ENCODE data around the gene KCNQ1.

The KCNQ1 gene

DNA sequence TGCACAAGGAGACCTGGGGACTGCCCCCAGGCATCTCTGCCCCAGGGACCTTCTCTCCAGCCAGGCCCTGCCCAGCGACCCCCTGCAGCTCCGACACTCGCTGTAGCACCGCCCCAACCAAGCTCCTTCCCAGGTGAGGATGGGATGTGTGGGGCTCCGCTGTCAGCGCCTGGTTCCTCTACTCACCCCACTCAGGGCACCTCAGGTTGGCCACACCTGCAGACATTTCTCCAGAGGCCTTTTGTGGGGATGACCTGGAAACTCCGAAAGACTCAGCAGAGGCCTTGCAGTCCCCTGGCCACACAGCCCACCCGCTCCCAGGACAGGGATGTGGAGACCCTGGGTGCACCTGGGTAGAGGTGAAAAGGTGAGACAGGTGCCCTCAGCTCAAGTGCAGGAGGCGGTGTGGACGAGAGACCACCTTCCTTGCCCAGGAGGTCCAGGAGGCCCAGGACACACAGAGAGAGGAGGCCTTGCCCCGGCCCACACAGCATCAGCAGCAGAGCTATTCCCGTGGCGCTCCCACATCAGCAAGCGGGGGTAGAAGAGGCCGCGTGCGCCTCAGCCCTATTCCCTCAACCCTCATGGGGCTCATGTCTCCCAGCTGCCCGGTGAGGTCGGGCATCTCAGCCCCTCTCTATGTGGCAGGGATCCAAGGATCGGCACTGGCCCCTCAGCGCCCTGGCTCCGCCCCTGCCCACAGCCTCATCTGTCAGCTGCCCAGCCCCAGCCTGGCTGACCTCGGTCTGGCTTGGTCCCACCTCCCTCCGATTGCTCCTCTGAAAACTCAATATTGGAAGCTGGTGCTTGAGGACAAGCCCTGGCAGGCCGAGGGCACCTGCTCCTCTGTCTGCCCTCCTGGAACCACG is 21.4 kb upstream of the KCNQ1 start:
- DNase-seq (ENCODE audit: low spot score), result no peak

DNA sequence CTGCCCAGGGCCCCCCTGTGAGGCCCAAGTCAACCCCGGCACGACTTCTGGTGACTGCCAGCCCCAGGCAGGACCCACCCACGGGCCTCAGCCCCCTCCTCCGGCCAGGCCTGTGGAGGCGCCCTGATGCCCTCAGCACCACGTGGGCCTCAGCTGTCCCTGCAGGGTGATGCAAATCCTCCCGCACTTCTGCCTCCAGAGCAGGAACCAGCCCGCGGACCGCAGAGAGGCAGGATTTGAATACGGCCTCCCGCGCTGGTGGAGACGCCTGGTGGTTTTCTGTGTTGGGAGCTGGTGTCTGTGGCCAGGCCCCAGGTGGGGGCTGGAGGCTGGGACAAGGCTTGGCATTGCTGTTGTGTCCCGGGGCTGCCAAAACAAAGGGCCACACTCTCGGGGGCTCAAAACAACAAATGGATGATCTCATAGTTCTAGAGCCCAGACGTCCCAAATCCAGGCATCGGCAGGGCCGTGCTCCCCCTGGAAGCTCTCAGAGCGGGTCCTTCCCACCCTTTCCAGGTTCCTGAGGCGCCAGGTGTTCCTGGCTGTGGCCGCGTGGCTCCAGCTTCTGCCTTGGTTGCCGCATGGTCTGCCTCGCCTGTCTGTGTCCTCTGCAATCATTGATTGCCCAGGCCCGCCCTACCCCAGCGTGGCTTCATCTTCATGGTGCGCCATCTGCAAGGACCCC is 19.9 kb upstream of the KCNQ1 start:
- DNase-seq (ENCODE audit: low spot score), result no peak

DNA sequence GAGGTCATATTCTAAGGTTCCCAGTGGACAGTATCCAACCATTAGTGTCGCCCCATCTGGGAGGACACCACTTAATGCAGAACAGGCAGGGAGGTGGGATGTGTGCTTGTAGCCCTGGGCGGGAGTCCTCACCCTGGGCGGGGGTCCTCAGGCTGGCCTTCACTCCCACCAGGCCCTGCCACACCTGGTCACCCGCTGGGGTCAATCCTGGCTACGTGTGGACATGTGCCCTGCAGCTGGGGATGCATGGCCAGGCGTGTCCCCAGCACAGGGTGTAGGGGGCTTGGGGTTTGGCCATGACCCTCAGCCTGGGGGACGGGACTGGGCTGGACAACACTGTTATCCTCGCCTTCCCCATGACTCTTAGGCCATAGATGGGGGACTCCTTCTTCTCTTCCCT is 19.3 kb upstream of the KCNQ1 start:
- DNase-seq (ENCODE audit: low spot score), result no peak

DNA sequence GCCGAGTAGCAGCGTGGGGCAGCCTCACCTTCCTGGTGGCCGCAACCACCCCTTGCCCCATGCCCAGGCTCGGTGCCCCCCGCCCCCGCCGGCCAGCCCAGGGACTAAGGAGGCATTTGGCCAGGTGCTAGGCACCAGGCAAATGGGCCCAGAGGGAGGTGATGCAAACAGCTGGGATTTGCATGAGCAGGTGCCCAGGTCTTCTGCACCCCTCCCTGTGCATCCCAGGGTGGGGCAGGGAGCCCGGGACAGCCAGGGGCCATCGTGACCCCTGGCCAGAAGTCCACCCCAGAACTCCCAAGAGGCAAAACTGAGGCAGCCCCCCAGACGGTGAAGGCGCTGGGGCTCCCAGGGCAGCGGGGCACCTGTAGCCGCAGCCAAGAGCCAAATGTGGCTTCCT is 18.6 kb upstream of the KCNQ1 start:
- DNase-seq (ENCODE audit: low spot score), result no peak

DNA sequence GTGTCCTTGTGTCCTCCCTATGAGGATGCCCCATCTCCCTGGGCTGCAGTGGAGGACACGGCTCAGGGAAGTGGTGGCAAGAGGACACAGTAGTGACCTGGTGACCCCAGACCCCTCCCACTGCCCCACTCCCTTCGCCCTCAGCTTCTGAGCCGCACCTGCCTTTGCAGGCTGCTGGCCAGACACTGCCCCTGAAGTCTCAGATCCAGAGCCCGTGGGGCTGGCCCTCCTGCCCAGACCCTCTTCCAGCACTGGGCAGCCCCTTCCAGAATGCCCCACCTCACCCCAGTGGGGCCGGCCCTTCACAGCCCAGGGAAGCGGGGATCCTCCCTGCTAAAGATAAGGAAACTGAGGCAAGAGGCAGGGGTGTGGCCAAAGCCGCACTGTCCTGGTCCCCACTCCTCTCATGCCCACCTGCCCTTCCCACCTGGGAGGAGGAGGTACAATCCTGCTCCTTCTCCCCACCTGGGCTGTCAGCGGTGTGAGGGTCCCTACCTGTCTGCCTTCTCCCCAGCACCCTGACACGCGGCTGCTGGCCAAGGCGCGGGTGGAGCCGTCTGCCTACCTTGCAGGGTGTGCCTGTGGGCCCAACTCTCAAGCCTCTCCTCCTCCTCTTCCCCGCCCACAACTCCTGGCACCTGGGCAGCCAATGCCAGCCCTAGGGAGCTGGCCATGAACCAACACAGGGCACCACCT is 17.8 kb upstream of the KCNQ1 start:
- DNase-seq (ENCODE audit: low spot score), result no peak

DNA sequence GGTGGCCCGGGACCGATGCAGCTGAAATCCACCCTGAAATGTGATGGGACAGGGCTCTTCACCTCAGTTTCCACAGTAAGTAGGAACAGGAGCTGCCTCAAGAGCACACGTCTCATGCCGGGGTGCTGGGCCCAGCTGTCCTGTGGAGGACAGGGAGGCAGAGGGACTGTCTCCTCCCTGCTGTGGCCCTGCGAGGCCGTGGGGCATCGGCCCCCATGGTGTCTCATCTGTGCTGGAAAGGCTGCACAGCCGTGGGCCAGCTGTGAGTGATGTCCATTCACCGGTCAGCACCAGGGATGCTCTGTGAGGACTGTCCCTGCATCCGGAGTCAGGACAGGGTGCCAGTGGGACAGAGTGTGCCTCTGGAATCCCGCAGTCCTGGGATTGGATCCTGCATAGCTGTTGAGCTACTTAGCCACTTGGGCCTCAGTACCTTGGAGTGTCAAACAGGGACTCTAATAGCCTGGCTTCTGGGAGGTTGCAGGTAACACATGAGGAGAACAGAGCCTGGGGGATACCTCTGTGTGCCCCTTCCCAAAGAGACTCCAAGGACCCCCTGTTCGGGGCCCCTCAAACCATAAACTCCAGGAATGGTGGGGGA is 17.0 kb upstream of the KCNQ1 start:
- DNase-seq (ENCODE audit: low spot score), result no peak

DNA sequence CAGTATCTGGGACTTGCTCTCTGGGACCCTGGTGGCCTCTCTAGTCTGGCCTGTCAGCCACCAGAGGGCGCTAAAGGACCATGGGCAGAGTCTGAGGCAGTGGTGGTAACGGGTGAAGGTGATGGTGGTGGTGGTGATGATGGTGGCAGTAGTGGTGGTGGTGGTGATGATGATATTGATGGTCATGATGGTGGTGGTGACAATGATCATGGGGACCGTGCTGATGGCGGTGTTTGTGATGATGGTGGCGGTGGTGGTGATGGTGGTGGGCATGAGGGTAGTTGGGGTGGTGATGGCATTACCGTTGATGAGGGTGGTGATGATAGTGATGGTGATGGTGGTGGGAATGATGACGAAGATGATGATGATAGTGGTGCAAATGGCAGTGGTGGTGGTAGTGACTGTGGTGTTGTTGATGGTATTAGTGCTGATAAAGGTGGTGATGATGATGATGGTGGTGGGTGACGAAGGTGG is 16.4 kb upstream of the KCNQ1 start:
- peak; percentile 77 for DNase-seq (ENCODE audit: low spot score)

DNA sequence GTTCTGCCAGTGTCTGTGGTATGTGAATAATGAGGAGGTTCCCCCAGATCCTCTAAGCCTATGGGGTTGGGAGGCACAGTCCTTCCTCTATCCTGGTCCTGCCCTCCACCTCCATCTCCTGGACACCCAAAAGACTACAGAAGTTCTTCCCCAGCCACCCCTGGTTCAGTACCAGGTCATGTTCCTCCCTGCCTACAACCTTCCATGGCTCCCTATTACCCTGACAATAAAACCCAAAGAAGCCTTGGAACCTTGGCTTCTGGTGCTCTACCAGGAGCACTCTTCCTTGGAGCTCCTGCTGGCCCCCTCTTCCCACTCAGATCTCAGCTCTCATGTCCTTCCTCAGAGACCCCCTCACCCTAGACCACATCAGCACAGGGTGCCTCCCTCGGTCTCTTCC is 13.4 kb upstream of the KCNQ1 start:
- no peak for DNase-seq (ENCODE audit: low spot score)

DNA sequence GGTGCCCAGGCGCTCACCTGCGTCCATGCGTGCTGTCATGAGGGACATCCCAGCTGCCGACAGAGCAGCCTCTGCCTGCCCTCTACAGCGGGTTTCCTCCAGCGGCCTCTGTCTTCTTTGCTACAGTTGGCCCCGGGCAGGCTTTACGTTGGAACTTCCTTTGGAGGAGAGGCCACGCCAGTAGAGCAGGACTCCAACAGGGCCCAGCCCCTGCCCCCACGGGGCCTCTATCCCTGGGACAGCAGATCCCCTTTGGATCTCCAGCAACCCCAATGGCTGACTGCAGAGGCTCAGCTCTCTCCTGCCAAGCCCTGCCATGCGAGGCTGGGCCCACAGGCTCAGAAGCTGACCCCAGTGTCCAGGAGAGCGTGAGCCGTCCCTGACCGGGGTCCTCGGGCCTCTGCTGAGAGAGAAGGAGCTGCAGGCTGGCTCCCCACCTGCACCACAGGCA is 12.6 kb upstream of the KCNQ1 start:
- DNase-seq (ENCODE audit: low spot score), result no peak

DNA sequence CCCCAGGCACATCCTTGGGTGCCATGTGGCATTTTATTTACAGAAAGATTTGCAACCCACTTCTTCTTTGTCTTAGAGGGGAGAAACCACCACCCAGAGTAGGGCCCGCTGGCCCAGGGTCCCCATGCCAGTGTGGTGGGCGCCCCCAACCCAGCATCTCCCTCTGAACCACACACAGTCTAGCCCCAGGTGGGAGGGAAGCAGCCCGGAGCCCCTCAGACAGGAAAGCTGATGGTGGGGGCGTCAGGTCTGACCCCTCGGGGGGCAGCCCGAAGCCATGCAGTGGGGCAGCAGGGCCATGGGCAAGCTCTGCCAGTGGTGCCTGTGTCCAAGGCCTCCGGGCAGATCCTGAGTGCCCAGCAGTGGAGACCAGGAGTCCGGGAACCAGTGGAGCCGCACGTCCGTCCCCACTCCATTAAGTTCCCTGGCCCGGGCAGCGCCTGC is 12.2 kb upstream of the KCNQ1 start:
- DNase-seq (ENCODE audit: low spot score), result no peak

DNA sequence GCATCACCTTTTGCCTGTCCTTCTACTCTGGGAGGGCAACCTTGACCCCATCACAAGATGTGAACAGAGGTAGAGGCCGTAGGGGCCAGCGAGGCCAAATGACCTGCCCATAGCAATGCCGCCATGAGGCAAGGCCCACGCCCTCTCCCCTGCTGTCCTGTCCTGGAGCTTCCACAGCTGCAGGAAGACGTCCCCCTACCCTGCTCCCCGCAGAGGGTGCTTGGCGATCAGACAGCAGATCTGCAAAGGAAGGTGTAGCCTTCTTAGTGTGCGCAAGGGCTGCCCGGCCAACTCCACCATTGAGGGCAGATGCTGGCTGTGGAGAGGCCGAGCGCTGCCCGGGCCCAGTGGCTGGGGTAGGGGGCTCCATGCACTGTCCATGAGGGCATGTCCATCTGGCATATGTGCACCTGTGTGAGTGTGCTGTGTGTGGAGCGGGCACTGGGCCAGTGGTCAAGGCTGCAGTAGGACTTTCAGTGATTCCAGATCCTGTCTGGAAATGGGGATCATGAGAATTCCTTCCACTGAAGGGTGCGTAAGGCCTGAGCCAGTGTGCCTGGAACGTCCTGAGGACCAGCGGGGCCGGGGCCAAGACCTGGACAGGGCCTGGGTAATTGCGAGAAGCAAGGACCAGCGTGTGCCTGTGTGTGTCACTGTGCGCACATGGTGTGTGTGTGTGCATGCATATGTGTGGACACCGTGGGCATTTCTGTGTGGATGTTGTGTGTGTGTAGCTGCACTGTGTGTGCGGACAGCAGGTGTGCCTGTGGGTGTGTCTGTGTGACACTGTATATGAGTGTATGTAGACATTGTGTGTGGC is 11.5 kb upstream of the KCNQ1 start:
- no peak for DNase-seq (ENCODE audit: low spot score)

DNA sequence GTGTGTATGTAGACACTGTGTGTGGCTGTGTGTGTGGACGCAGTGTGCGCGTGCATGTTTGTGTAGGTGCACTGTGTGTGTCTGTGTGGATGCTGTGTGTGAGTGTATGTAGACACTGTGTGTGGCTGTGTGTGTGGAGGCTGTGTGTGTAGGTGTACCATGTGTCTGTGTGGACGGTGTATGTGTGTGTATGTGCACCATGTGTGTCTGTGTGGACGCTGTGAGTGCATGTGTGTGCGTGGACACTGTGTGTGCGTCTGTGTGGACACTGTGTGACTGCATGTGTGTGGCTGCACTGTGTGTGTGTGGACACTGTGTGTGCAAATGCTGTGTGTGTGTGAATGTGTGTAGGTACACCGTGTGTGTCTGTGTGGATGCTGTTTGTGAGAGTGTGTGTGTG is 10.8 kb upstream of the KCNQ1 start:
- no peak for DNase-seq (ENCODE audit: low spot score)

DNA sequence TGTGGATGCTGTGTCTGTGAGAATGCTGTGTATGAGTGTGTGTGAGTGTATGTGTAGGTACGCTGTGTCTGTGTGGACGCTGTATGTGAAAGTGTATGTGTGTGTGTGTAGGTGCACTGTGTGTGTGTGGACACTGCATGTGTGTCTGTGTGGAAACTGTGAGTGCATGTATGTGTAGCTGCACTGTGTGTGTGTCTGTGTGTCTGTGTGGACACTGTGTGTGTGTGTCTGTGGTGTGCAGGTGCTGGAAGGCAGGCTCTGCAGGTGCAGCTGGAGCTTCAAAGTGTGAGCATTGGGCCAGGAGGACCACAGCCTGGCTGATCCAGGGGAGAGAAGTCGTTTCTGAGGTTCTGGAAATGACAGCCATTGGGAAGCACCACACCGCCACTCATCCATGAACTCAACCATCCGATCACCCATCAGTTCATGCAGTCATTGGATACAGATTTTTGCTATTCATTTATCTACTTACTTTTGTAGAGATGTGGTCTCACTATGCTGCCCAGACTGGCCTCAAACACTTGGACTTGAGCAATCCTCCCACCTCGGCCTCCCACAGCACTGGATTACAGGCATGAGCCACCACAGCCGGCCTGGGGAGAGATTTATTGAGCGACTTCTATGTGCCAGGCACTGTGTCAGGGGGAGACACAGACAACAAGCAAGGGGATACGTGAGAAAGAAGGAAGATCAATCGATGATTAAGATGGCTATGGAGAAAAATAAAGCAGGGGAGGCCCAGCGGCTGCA is 10.1 kb upstream of the KCNQ1 start:
- DNase-seq (ENCODE audit: low spot score), result no peak

DNA sequence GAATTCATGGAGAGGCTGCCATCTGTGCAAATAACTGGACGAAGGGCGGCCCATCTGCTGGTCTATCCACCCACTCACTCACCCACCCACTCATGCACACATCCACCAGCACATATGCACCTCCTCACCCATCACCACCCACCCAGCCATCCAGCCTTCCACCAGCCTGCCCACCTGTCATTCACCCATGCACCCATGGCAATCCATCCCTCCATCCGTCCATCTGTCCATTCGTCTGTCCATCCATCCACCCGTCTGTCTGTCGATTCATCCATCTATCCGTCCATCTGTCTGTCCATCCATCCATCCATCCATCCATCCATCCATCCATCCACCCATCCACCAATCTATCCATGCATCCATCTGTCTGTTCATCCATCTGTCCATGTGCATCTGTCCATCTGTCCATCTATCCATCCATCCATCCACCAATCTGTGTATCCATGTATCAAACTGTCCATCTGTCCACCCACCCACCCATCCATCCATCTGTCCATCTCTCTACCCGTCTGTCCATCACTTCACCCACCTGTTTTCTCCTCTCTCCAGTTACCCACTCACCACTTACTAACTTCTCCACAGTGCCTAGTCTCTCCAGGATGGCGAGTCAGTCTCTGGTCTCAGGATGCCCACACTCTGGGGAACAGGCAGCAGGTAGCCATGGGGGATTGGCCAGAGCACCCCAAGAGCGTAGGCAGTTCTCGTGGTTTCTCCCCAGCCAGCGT is 9.4 kb upstream of the KCNQ1 start:
- DNase-seq (ENCODE audit: low spot score), result no peak

DNA sequence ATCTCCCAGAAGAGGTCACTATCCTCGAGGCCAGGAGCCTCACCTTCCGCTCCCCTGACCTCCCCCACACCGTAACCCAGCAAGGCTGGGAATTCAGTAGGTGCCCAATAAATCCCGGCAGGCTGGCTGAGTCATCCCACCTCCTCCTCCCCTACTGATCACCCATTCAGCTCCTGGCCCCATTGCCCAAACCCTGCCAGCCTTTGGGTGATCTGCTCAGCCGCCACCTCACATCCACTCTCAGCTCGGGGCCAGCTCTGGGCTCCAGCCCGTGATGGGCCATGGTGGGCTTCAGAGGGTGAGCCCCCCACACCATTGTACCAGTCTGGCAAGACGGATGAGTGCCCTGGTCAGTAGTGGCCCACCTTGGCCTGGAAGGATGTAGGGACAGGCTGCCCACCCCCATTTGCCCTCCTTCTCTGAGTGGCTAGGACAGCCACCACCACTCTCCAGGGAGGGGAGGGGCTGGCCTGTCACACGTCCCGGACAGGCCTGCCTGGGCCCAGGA is 8.7 kb upstream of the KCNQ1 start:
- no peak for DNase-seq (ENCODE audit: low spot score)

DNA sequence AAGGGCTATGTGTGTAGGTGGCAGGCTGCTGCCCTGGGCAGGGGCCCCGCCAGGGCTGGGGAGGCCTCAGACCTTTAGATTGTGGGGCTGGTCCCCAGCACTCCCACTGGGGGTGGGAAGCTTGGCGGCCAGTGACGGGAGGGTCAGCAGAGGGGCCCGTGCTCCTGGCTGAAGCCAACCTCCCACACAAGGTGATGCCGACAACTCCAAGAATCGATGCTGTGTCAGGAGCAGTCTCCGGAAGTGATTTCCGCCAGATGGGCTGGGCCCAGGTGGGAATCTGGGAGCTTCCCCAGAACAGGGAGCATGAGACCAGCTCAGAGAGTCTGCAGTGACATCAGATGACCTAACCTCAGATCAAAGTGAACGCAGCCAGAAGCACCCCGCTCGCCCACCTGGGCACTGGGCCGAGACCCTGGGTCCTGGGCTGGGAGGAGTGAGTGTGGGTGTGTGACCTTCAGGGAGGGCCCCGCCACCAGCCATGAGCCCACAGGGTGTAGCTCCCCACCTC is 8.2 kb upstream of the KCNQ1 start:
- no peak for DNase-seq (ENCODE audit: low spot score)

DNA sequence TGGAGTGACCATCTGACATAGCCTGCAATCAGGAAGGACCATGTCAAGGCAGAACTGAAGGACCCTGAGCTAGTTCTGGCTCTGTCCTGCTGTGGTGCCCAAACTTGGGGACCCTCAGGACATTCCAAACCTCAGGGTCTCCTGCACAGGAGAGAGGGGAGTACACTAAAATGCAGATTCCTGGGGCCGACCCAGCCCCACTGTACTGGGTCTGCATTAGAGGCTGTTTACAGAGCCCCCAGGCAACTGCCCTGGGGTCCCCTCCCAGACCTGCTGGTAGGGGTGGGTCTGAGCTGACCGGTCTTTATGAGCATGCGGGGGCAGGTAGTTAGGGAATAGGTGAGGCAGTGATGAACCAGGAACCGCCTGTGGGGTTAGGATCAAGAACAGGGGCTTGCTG is 7.3 kb upstream of the KCNQ1 start:
- no peak for DNase-seq (ENCODE audit: low spot score)

DNA sequence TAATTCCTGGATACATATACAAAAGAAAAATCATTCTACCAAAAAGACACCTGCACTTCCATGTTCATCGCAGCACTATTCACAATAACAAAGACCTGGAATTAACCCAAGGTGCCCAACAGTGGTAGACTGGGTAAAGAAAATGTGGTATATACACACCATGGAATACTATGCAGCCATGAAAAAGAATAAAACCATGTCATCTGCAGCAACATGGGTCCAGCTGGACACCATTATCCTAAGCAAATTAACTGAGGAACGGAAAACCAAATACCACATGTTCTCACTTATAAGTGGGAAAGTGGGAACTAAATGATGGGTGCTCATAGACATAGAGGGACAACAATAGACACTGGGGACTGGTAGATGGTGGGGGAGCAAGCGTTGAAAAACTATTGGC is 5.0 kb upstream of the KCNQ1 start:
- no peak for DNase-seq (ENCODE audit: low spot score)

DNA sequence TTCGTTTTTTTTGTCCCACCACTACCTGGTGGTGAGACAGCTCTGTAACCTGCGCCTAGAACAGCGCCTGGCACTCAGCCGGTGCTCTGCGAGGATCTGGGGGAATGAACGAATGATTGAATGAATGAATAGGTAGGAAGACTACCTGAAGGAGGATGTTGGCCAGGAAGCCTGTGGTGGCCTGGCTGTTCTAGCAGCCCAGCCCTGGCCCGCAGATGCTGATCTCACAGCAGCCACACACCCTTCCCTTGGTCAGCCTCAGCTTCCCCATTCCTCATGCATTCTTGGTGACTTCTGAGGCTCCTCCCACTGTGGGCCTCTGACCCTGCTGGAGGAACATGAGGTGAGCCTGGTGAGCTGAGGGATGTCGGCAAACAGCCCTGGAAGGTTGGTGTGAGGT is 4.2 kb upstream of the KCNQ1 start:
- DNase-seq (ENCODE audit: low spot score), result no peak

DNA sequence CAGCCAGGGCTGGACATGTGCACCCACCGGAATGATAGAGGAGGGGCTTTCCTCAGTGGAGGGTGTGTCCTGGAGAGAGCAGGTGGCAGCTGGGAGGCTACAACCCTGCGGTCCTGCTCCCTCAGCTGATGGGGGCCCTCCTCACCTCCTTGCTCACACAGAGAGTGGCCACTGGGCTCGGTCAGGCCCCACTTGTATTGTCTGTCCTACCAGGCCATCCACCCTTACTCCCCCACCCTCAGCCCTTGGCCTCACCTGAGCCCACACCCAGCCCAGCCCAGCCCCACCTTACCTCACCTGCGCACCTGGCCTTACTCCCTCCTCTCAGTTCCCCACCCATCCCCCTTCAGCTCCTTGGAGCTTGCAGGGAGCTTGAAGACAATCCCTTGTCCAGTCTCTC is 3.6 kb upstream of the KCNQ1 start:
- no peak for DNase-seq (ENCODE audit: low spot score)

All from AG20443 (cell line).